Measurements from ENCODE around the gene ZDHHC5.

The ZDHHC5 gene

GRCh38 chr11:57647372-57647771 lies 20.5 kb upstream of the ZDHHC5 start:
- DNase-seq (ENCODE audit: low spot score) (no peak), ATAC-seq (ENCODE audit: low read depth) (no peak)
- H3K4me1 ChIP-seq (ENCODE audit: insufficient read depth, poor library complexity, severe bottlenecking), result peaks cover 14% of the 10 kb centered on the region
- no peak for TF ChIP-seq CTCF (IDR thresholded peaks at IDR 0.05; ENCODE audit: poor library complexity, severe bottlenecking)
- no peak overlapping the region for H3K4me3 ChIP-seq (ENCODE audit: severe bottlenecking)
- H3K27me3 ChIP-seq (ENCODE audit: insufficient read depth, poor library complexity, severe bottlenecking), result peaks cover 29% of the 10 kb centered on the region
- no peaks in the 10 kb centered on the region for H3K36me3 ChIP-seq (ENCODE audit: low read depth)
- no peaks in the 10 kb centered on the region for H3K9me3 ChIP-seq (ENCODE audit: severe bottlenecking)
- H3K27ac ChIP-seq (ENCODE audit: poor library complexity, severe bottlenecking), result no peak overlapping the region

GRCh38 chr11:57647960-57648800 lies 19.7 kb upstream of the ZDHHC5 start:
- Histone ChIP-seq H3K4me3 (ENCODE audit: severe bottlenecking) (no peak overlapping the region), H3K27ac (ENCODE audit: poor library complexity, severe bottlenecking) (no peak overlapping the region), H3K9me3 (ENCODE audit: severe bottlenecking) (no peaks in the 10 kb centered on the region), H3K36me3 (ENCODE audit: low read depth) (no peaks in the 10 kb centered on the region), H3K4me1 (ENCODE audit: insufficient read depth, poor library complexity, severe bottlenecking) (peaks cover 14% of the 10 kb centered on the region), H3K27me3 (ENCODE audit: insufficient read depth, poor library complexity, severe bottlenecking) (peaks cover 29% of the 10 kb centered on the region)
- ATAC-seq (ENCODE audit: low read depth) (peak; percentile 20; the same call in 2 of the 3 replicates), DNase-seq (ENCODE audit: low spot score) (no peak)
- TF ChIP-seq CTCF (IDR thresholded peaks at IDR 0.05; ENCODE audit: poor library complexity, severe bottlenecking), result no peak

GRCh38 chr11:57648801-57649735 lies 18.8 kb upstream of the ZDHHC5 start:
- no peak for DNase-seq (ENCODE audit: low spot score)
- H3K4me1 ChIP-seq (ENCODE audit: insufficient read depth, poor library complexity, severe bottlenecking), result peaks cover 14% of the 10 kb centered on the region
- no peak for TF ChIP-seq CTCF (IDR thresholded peaks at IDR 0.05; ENCODE audit: poor library complexity, severe bottlenecking)
- no peak overlapping the region for H3K27ac ChIP-seq (ENCODE audit: poor library complexity, severe bottlenecking)
- H3K27me3 ChIP-seq (ENCODE audit: insufficient read depth, poor library complexity, severe bottlenecking), result peaks cover 29% of the 10 kb centered on the region
- no peak overlapping the region for H3K4me3 ChIP-seq (ENCODE audit: severe bottlenecking)
- ATAC-seq (ENCODE audit: low read depth), result no peak
- H3K9me3 ChIP-seq (ENCODE audit: severe bottlenecking), result no peaks in the 10 kb centered on the region
- H3K36me3 ChIP-seq (ENCODE audit: low read depth), result no peaks in the 10 kb centered on the region

- no peak for TF ChIP-seq CTCF (IDR thresholded peaks at IDR 0.05; ENCODE audit: poor library complexity, severe bottlenecking)
- no peak for DNase-seq (ENCODE audit: low spot score)
- H3K4me3 ChIP-seq (ENCODE audit: severe bottlenecking), result no peak within 1 kb of the TSS
- H3K9me3 ChIP-seq (ENCODE audit: severe bottlenecking), result no peaks in the 10 kb centered on the region
- no peaks in the 10 kb centered on the region for H3K36me3 ChIP-seq (ENCODE audit: low read depth)
- ATAC-seq (ENCODE audit: low read depth), result peak; percentile 51
- peaks cover 29% of the 10 kb centered on the region for H3K27me3 ChIP-seq (ENCODE audit: insufficient read depth, poor library complexity, severe bottlenecking)
- no peak within 1 kb of the TSS for H3K27ac ChIP-seq (ENCODE audit: poor library complexity, severe bottlenecking)
- H3K4me1 ChIP-seq (ENCODE audit: insufficient read depth, poor library complexity, severe bottlenecking), result peaks cover 13% of the 10 kb centered on the region
Measured at GRCh38 chr11:57649826-57650738, 17.8 kb upstream of the ZDHHC5 start, which contains the start of gene YPEL4. YPEL4 (minus strand) TSS chr11:57649912; CDS start chr11:57647107, 2,805 bp downstream.
